H1 (cell line): Measurements from ENCODE around the gene NOM1. TPM values are rescaled to one million over a fixed set of nuclear protein-coding genes. Genes with fewer than 3 reads are reported as not detected.

Experiments
- CHD1 ChIP-seq: IDR thresholded peaks from 2 replicates; pipeline ENCODE4 v1.6.1; 2012; ENCODE audit warnings: low read depth, low read length, improper control_type of control experiment
- EP300 ChIP-seq, 2 experiments: IDR thresholded peaks; 1 replicate in 1 of 2; 2 replicates in 1 of 2; pipeline ENCODE4 v1.6.1; 2011 to 2012; ENCODE audit warnings: low read depth in 2 of 2, low read length in 2 of 2, mild to moderate bottlenecking in 2 of 2, borderline replicate concordance in 1 of 2, inconsistent platforms in 1 of 2, moderate library complexity in 1 of 2
- TAF1 ChIP-seq: IDR thresholded peaks from 2 replicates; pipeline ENCODE4 v1.6.1; 2011; ENCODE audit warnings: mild to moderate bottlenecking, low read depth, low read length
- polyA plus RNA-seq, 7 experiments: library from polyadenylated mRNA; depleted of rRNA in 3 of 7; stranded (reverse) in 5 of 7; unstranded in 2 of 7; fragments of >200 nt in 5 of 7; fragments of 200-250 nt in 2 of 7; gene quantifications; 1 replicate in 5 of 7; 2 replicates in 1 of 7; 4 replicates in 1 of 7; pipeline versions ENCODE4 v1.2.1 to v1.2.3, GENCODE V29; 2011 to 2013; ENCODE audit warnings: missing spikeins in 2 of 7, mixed read lengths in 2 of 7
- total RNA-seq: library from RNA; stranded (reverse); fragmentation: NEBNext Ultra II Directional; extraction: Animal tissue kit (Norgen Biotek cat#: 25700); gene quantifications from 2 replicates; pipeline ENCODE4 v1.2.1, GENCODE V29; 2021

NOM1 gene
- total and polyA plus RNA-seq, 2 of the 8 experiments (the other 6 are each of a cell fraction or from before 2014, with no cell fraction given): 10.6 to 29.1 TPM

DNA sequence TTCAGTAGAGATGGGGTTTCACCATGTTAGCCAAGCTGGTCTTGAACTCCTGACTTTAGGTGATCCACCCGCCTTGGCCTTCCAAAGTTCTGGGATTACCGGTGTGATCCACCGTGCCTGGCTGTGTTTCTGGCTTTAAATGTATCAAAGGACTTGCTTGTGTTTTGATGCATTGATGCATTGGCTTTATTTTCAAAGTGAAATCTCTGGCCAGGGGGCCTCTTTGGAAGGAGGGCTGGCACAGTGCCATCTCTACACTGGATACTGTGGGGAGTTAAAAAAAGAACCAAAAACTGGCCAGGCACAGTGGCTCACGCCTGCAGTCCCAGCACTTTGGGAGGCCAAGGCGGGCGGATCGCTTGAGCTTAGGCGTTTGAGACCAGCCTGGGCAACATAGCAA lies 44.9 kb downstream of the NOM1 start (continued):
- TF ChIP-seq EP300 (IDR thresholded peaks at IDR 0.05; ENCODE audit: borderline replicate concordance in 1 of 2, low read depth in 2 of 2, low read length in 2 of 2) (no peak), CHD1 (no peak), TAF1 (no peak)
